Endothelial cell of umbilical vein (primary cell): Measurements from ENCODE around the gene SAMD4A. TPM values are rescaled to one million over a fixed set of nuclear protein-coding genes. Genes with fewer than 3 reads are reported as not detected.

ENCODE experiments used
- BruUV-seq: library from RNA; stranded (reverse); fragments of 400-500 nt; replicated peaks from 2 replicates; lab custom pipeline; 2021; lab: Mats Ljungman, UMichigan
- CTCF ChIA-PET: fragments of 300-600, 350-600 bp; sonication (Branson Sonifier 250); formaldehyde crosslinking; loops from one replicate; lab custom pipeline; 2021; ENCODE audit warnings: antibody characterized with exemption, inconsistent platforms; lab: Charles Lee
- POLR2A ChIA-PET: fragments of 300-600, 350-600 bp; sonication (Branson Sonifier 250); formaldehyde crosslinking; loops from one replicate; lab custom pipeline; 2021; ENCODE audit warnings: antibody characterized with exemption, inconsistent platforms; lab: Charles Lee
- DNase-seq: peaks from one replicate; pipeline ENCODE4 v3.0.0-alpha.2; 2011; ENCODE audit warnings: low read depth, low spot score
- FAIRE-seq: peaks from 2 replicates; lab custom pipeline; 2011; peaks lifted over from hg19 to GRCh38; lab: Jason Lieb, UNC
- H2AFZ ChIP-seq: 2 replicates; pipeline ENCODE4 v1.6.0; 2012; ENCODE audit warnings: low read depth, low read length, control low read depth, inconsistent platforms
- H3K27ac ChIP-seq: 2 replicates; pipeline ENCODE4 v1.5.1; 2011; ENCODE audit warnings: low read depth, mild to moderate bottlenecking, control low read depth, low read length, moderate library complexity; ENCODE audit not compliant: insufficient read depth
- H3K27me3 ChIP-seq, 2 experiments: 2 replicates each; pipeline versions ENCODE4 v1.6.0 to v1.6.1; 2011; ENCODE audit warnings: low read length in 2 of 2, mixed read lengths in 1 of 2; ENCODE audit not compliant: control insufficient read depth in 2 of 2, insufficient read depth in 2 of 2
- H3K36me3 ChIP-seq, 2 experiments: 2 replicates in 1 of 2; 3 replicates in 1 of 2; pipeline ENCODE4 v1.5.1; 2011; ENCODE audit warnings: low read length in 2 of 2, mild to moderate bottlenecking in 1 of 2, moderate library complexity in 1 of 2; ENCODE audit not compliant: control insufficient read depth in 2 of 2, insufficient read depth in 2 of 2; ENCODE audit errors: extremely low read depth in 1 of 2
- H3K4me1 ChIP-seq: 3 replicates; pipeline ENCODE4 v1.5.1; 2011; ENCODE audit warnings: mild to moderate bottlenecking, low read length; ENCODE audit not compliant: control insufficient read depth, insufficient read depth; ENCODE audit errors: extremely low read depth
- H3K4me2 ChIP-seq: 2 replicates; pipeline ENCODE4 v1.6.1; 2011; ENCODE audit warnings: low read length, control low read depth, mixed read lengths; ENCODE audit not compliant: insufficient read depth
- H3K4me3 ChIP-seq, 3 experiments: fragments of 200-600 bp in 1 of 3; sonication (generic), shearing (Covaris generic) in 1 of 3; replicated peaks in 1 of 3; 2 replicates each; pipeline ENCODE4 v1.5.1; 2011 to 2016; ENCODE audit warnings: control low read depth in 3 of 3, low read length in 3 of 3, mild to moderate bottlenecking in 2 of 3, inconsistent platforms in 1 of 3, low read depth in 1 of 3, moderate library complexity in 1 of 3; ENCODE audit not compliant: insufficient read depth in 1 of 3
- H3K79me2 ChIP-seq: 2 replicates; pipeline ENCODE4 v1.6.0; 2012; ENCODE audit warnings: low read length, inconsistent platforms; ENCODE audit not compliant: control insufficient read depth, insufficient read depth
- H3K9ac ChIP-seq: replicated peaks from 2 replicates; pipeline ENCODE3; 2011; ENCODE audit warnings: low read length, control low read depth; ENCODE audit not compliant: insufficient read depth; ENCODE audit errors: extremely low read depth
- H3K9me1 ChIP-seq: replicated peaks from 3 replicates; pipeline ENCODE4 v1.6.0; 2011; ENCODE audit warnings: mild to moderate bottlenecking, low read length; ENCODE audit not compliant: control insufficient read depth, insufficient read depth; ENCODE audit errors: extremely low read depth
- H3K9me3 ChIP-seq: replicated peaks from 2 replicates; pipeline ENCODE4 v1.5.1; 2012; ENCODE audit warnings: low read length, inconsistent platforms; ENCODE audit not compliant: control insufficient read depth, insufficient read depth
- H4K20me1 ChIP-seq: replicated peaks from 2 replicates; pipeline ENCODE3; 2011; ENCODE audit warnings: mild to moderate bottlenecking, low read length; ENCODE audit not compliant: control insufficient read depth, insufficient read depth; ENCODE audit errors: extremely low read depth
- CTCF ChIP-seq, 2 donors: IDR thresholded peaks; 1 replicate in 1 of 2; 2 replicates in 1 of 2; pipeline ENCODE4 v1.5.1; 2011; ENCODE audit warnings: low read length in 2 of 2, mild to moderate bottlenecking in 2 of 2, moderate library complexity in 2 of 2, control low read depth in 1 of 2, inconsistent platforms in 1 of 2, low read depth in 1 of 2; ENCODE audit not compliant: insufficient read depth in 1 of 2; ENCODE audit errors: extremely low read depth in 1 of 2
- EZH2 ChIP-seq: IDR thresholded peaks from 2 replicates; pipeline ENCODE4 v1.6.1; 2012; ENCODE audit warnings: borderline replicate concordance, low read depth, mild to moderate bottlenecking, moderate library complexity, low read length, inconsistent platforms; ENCODE audit not compliant: severe bottlenecking
- FOS ChIP-seq: IDR thresholded peaks from 2 replicates; pipeline ENCODE4 v1.6.1; 2011; ENCODE audit warnings: mild to moderate bottlenecking, low read length, moderate library complexity, borderline replicate concordance; ENCODE audit not compliant: insufficient read depth
- GATA2 ChIP-seq: IDR thresholded peaks from 2 replicates; pipeline ENCODE4 v1.7.0; 2011; ENCODE audit warnings: low read depth, mild to moderate bottlenecking, moderate library complexity, mixed read lengths, low read length; ENCODE audit not compliant: insufficient read length, insufficient read depth
- JUN ChIP-seq: IDR thresholded peaks from 2 replicates; pipeline ENCODE4 v1.6.1; 2011; ENCODE audit warnings: borderline replicate concordance, low read depth; ENCODE audit not compliant: insufficient read length, insufficient read depth
- MAX ChIP-seq: IDR thresholded peaks from 2 replicates; pipeline ENCODE4 v1.6.1; 2011; ENCODE audit not compliant: insufficient read depth, insufficient read length
- MYC ChIP-seq: IDR thresholded peaks from one replicate; pipeline ENCODE4 v1.6.1; 2011; ENCODE audit warnings: mild to moderate bottlenecking, low read depth, low read length
- POLR2A ChIP-seq: IDR thresholded peaks from 2 replicates; pipeline ENCODE4 v1.6.1; 2012; ENCODE audit warnings: low read depth, mild to moderate bottlenecking, control low read depth, low read length
- POLR2AphosphoS5 ChIP-seq: IDR thresholded peaks from 2 replicates; pipeline ENCODE4 v1.6.1; 2012; ENCODE audit warnings: low read depth, mild to moderate bottlenecking, control low read depth, low read length, moderate library complexity; ENCODE audit not compliant: insufficient read depth
- dilution Hi-C: fragments of 300-500 bp; cut with MboI; formaldehyde crosslinking; loops from one replicate; pipeline ENCODE4 v1.15.0; 2019; ENCODE audit warnings: low sequenced_read_pairs; ENCODE audit not compliant: extremely low pct_ligation_motif_present
- intact Hi-C: fragments of 100-400 bp; cut with micrococcal nuclease; formaldehyde crosslinking; loops from one replicate; pipeline ENCODE4 v1.10.0; 2022
- polyA plus RNA-seq, 4 experiments: library from polyadenylated mRNA; depleted of rRNA in 3 of 4; stranded (reverse) in 3 of 4; unstranded in 1 of 4; fragments of >200 nt; gene quantifications; 2 replicates each; pipeline versions ENCODE4 v1.2.1 to v1.2.3, GENCODE V29; 2011 to 2012; ENCODE audit warnings: missing spikeins in 1 of 4
- total RNA-seq: library from RNA; stranded (reverse); gene quantifications from 2 replicates; pipeline ENCODE4 v1.2.3, GENCODE V29; 2021

Gene SAMD4A
- total and polyA plus RNA-seq, 2 donors (not counting 3 experiments of a cell fraction or from before 2014, with no cell fraction given) = 37.7 to 95.3 TPM

GRCh38 chr14:54570047-54570446, 3.1 kb downstream of the SAMD4A start:
- peaks cover 1 to 4% of the 10 kb centered on the region in 2 experiments for H3K36me3 ChIP-seq
- FAIRE-seq (no peak), DNase-seq (no peak)
- H3K27me3 ChIP-seq = no peaks in the 10 kb centered on the region
- no peak overlapping the region for H2AFZ ChIP-seq
- ChIA-PET CTCF (interaction anchor here (1.0 to 8.5 kb wide), 9 partner anchors 12 to 205 kb away, joined by 3 to 286 read pairs (median 5); partner anchors contain the start of gene CGRRF1), POLR2A (interaction anchor here (1.1 kb wide), 1 partner anchor 203 kb away, joined by 4 read pairs; no protein-coding TSS in a partner anchor)
- no peak for TF ChIP-seq JUN
- no peak for TF ChIP-seq GATA2
- no peak for TF ChIP-seq CTCF (IDR thresholded peaks at IDR 0.05; ENCODE audit: extremely low read depth in 1 of 2, insufficient read depth in 1 of 2, low read depth in 1 of 2, low read length in 2 of 2)
- no peak for TF ChIP-seq MAX
- TF ChIP-seq POLR2AphosphoS5 = no peak
- no peak for TF ChIP-seq MYC
- no peak for TF ChIP-seq EZH2
- TF ChIP-seq FOS = no peak
- TF ChIP-seq POLR2A = no peak
- H3K9me1 ChIP-seq = no peaks in the 10 kb centered on the region
- intact Hi-C loops (loop anchor here (1.0 kb wide), 1 partner anchor 82 kb away; no protein-coding TSS in a partner anchor), dilution Hi-C loops (no loop called here)
- peaks cover 87% of the 10 kb centered on the region for H3K79me2 ChIP-seq
- H3K4me2 ChIP-seq = peak overlapping the region; percentile 96
- peak overlapping the region in 1 of 3 experiments; percentile 87 for H3K4me3 ChIP-seq
- no peaks in the 10 kb centered on the region for H3K9me3 ChIP-seq
- H3K9ac ChIP-seq = peak overlapping the region; percentile 98
- H4K20me1 ChIP-seq = no peaks in the 10 kb centered on the region
- H3K27ac ChIP-seq = peak overlapping the region; percentile 68
- H3K4me1 ChIP-seq = peaks cover 28% of the 10 kb centered on the region
- BruUV-seq = no TSS peak
